Activated naive CD8-positive, alpha-beta T cell treated with anti-CD3 and anti-CD28 coated beads, Interleukin-2, amount 50 U/mL, for 16 hours (primary cell): ENCODE data around the gene C15orf39.
"Not testable (repeated sequence)": the region's sequence is repeated elsewhere in the genome, so short reads cannot be mapped to it uniquely, and the experiment has no call there.

Experiments used
- DNase-seq: peaks from one replicate; pipeline ENCODE4 v3.0.0-alpha.2; 2020; ENCODE audit warnings: low read depth, low spot score

Gene C15orf39

GRCh38 chr15:75201616-75202250, at the start of gene C15orf39:
Gene C15orf39, plus strand, starts transcription at chr15:75201882. Its CDS starts 4,167 bp downstream, at chr15:75206049.
- DNase-seq: peak; percentile 58

DNA sequence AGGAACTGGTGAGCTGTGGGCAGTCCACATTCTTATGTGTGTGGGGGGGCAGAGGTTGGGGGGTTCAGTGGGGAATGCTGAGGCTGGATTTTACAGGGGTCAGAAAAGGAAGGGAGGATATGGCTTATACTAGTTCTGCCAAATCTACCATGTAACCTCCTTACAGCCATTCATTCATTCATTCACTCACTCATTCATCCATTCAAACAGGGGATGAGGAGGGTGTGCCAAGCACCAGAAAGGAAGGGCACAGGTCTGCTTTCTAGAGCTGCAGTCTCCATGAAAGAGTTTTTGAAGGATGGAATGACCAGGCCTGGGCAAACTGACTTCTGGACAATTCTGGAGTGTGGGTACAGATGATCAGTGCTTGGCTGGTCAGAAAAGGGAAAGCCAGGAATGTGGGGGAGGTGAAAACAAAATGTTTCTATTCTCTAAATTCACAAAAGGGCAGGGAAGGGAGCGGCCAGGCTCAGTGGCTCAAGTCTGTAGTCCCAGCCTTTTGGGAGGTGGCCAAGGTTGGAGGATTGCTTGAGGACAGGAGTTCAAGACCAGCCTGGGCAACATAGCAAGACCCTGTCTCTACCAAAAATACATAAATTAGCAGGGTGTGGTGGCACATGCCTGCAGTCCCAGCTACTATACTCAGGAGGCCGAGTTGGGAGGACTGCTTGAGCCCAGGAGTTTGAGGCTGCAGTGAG, 49.2 kb upstream of the C15orf39 start:
- no peak for DNase-seq

DNA sequence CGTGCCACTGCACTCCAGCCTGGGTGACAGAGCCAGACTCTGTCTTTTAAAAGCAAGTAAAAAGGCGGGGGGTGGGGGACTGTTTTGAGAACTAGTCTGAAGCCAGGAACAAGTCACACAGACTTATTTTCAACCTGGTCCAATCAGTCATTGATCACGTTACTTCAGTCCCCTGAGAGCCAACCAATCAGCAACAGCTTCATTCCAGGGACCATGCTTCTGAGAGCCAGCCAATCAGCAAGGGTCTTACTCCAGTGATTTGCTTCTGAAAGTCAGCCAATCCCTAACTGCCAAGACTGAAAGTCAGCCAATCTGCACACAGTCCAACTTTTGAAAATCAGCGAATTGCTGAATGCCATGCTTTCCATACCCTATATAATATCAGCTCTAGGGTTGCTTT, 48.6 kb upstream of the C15orf39 start:
- no peak for DNase-seq

- no peak for DNase-seq
These were observed 48.0 kb upstream of the C15orf39 start for GRCh38 chr15:75153565-75154276.

GRCh38 chr15:75154461-75155062, 47.1 kb upstream of the C15orf39 start:
- no peak for DNase-seq

DNA sequence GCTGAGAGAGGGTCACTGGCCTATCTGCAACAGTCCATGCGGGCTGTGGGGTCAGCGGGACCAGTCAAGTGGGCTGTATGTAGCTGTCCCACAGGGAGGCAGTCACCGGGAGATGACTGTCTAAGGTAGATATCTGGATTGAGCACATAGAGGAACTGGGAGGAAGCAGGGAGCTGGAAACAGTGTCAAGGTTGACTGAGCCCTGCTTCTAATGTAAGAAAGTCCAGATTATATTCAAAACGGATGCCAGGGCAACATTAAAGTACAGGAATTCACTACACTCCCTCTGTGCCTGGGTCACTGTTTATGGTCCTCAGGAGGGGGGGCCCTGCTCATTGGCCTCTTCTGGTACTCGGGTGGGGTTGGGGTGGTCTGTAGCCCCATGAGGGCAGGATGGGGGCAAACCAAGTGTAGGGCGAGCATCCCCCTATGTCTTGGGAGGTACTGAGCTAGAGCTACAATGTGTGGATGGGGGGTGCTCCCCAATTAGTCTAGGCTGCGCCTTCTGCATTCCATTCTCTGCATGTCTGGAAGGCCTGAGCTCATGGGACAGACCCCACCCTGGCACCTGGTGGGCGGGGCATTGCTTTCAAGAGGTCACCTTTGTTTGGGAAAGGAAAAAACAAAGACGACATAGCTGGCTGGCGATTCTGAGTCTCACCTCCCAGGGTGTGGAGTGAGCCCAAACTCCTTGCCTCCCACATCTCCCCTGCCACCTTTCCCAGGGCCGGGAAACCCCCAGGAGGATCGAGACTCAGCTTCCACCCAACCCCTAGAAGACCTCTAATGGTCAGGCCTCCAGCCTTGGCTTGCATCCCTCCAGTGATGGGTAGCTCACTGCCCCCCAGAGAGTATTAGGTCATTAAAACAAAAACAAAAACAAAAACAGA, 45.1 kb upstream of the C15orf39 start:
- DNase-seq: no peak

- DNase-seq: no peak
These were observed 43.3 kb upstream of the C15orf39 start for GRCh38 chr15:75158402-75158801.

DNA sequence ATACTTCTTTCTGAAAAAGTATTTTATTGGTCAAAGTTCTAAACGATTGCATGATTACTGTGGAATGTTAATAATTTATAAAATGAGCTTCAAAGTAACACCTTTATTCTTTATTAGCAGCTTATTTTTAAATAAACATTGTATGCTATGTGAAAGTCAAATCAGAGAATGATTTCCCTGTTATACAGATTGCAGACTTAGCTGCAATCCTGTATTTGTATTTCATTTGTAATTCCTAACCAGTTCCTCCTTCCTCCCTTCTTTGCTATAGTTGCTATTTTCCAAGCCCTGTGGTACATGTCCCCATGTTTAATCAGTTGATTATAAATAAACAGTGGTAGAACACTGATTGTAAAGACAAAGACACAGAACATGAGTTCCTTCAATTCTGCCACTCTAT, 42.4 kb upstream of the C15orf39 start:
- no peak for DNase-seq

- no peak for DNase-seq
These were observed 40.4 kb upstream of the C15orf39 start for GRCh38 chr15:75161106-75161916.

DNA sequence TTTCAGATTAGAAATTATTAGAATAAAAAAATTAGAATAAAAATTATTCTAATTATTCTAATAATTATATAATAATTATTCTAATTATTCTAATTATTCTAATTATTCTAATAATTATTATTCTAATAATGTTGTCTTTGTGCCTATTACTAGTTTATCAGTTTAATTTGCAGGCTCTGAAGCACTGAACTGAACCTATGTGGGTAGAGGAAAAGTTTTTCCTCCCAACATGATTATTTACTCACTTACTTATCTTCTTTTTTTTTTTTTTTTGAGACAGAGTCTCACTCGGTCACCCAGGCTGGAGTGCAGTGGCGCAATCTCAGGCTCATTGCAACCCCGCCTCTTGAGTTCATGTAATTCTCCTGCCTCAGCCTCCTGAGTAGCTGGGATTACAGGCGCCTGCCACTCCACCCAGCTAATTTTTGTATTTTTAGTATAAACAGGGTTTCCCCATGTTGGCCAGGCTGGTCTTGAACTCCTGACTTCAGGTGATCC, 39.7 kb upstream of the C15orf39 start:
- no peak for DNase-seq

DNA sequence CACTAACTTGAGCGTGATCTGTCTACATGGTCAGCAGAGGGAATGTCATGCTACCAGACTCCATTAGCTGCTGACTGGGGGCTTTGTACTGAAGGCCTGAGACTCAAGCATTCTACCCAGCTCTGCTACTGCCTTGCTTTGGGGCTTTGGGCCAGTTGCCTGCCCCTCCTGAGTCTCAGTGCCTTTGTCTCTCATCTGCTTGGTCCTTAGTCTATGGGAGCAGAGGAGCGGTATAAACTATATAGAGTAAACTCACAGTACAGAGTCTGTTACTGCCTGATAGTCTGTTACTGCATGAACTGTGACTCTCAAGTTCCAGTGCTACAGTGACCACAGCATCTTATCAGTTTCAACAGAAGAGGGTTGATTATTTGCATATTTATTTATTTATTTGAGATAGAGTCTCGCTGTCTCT, 38.5 kb upstream of the C15orf39 start:
- no peak for DNase-seq

DNA sequence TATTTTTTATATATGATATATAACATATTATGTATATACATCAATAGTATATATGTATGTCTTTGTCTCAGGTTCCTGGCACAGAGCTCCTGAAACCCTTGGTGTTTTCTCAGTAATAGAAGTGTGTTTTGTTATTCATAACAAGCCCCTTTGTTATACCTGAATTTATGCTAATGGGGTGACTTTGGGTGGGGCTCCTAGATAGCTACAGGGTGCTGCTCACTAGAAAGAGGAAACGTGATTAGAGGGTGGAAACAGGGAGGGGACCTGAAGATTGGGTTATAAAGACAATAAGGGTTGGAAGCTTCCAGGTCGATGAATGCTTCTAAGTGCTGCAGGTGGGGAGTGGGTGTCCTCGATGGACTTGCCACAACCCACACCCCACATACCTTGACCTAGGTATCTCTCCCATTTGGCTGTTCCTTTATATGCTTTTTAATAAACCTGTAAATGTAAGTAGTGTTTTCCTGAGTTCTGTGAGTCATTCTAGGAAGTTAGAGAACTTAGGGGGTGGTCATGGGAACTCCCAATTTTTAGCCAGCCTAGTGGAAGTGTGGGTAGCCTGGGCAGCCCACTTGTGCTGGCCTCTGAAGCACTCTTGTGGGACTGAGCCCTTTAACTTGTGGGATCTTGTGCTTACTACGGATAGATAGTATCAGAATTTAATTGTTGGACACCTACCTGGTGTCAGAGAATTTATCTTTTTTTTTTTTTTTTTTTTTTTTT, 36.9 kb upstream of the C15orf39 start:
- DNase-seq: no peak

DNA sequence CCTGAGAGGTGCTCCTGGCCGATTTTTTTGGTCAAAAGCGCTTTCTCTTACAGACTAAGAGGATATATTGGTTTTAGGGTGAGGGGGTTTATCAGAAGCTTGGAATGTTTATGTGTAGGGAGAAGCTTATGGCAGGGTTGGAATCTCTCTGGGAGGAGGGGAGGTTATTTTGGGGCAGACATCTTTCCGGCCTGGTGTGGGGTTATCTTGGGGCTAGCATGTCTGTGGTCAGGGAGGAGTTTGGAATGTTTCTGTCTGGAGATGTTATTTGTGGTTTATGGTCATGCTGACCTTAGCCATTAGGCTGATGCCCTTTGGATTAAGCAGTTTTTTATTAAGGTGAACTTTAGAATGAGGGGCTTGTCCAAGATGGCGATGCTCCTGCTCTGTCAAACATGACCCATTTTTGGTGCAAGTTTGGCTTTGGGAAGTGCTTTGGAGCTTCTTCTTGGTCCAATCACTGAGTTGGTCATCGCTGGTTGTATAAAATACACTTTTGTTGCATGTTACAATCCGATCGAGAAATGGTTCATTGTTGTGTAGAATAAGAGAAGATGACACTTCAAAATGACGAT, 35.1 kb upstream of the C15orf39 start:
- DNase-seq: not testable (repeated sequence)

- no peak for DNase-seq
These were observed 33.9 kb upstream of the C15orf39 start for GRCh38 chr15:75167588-75168350.

GRCh38 chr15:75168374-75168773, 33.3 kb upstream of the C15orf39 start:
- DNase-seq: no peak

DNA sequence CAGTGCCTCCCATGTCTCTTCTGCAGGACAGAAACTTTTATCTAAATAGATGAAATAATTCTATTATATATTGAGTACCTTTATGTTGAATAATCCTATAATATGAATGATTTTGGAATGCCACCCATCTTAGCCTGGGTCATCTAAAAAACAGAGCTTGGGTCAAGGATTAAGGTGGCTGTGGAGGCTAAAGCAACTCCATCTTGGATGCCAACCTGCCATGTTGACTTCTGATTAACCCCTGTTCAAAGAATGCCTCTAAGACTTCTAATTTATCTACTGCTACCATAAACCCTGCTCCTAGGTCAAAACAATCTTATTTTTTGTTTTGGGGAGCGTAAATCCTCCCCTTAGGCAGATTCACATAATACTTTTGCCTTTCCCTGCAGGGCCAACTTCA, 31.5 kb upstream of the C15orf39 start:
- no peak for DNase-seq

GRCh38 chr15:75170711-75171341, 30.9 kb upstream of the C15orf39 start:
- DNase-seq: no peak

DNA sequence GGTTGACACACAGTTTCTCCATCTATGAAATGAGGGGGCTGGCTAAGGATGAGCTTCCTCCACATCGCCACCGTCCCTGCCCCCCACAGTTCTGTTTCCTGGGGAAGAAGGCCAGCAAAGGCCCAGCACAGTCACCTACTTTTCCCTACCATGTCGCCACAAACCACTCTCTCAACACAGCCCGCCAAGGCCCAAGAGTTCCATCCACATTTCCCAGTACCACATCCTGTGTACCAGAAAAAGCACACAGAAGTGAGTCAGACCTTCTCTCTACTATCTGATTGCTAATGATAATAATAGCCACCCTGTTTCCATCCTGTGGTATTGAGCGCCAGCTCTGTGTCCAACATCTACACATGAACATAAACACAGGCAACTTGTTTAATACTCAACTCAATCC, 30.3 kb upstream of the C15orf39 start:
- no peak for DNase-seq
